ENCODE results near the gene KRT32. TPM values are rescaled to one million over a fixed set of nuclear protein-coding genes. Genes with fewer than 3 reads are reported as not detected.

Gene KRT32
- total and polyA plus RNA-seq, 7 donors, result 0.12 to 0.31 (median 0.15) TPM; not detected in 4

DNA sequence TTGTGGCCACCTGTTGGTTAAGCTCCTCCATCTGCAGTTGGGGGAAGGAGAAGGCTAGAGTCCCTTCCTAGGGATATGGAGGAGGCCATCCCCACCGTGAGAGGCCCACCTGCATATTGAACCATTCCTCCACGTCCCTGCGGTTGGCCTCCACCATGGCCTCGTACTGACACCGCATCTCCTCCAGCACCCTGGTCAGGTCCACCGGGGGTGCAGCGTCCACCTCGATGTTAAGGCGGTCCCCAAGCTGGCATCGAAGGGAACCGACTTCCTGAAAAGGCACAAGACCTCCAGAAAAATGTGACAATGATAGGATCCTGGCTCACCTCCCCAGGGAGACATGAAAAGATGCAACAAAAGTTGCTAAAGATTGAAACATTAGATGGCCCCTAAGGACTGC is 3.0 kb downstream of the KRT32 start:
- DNase-seq (no peak), ATAC-seq (no peak)
- Histone ChIP-seq H3K27ac (no peak overlapping the region), H3K4me3 (no peak overlapping the region), H3K4me1 (no peaks in the 10 kb centered on the region), H3K36me3 (ENCODE audit: insufficient read depth in 1 of 2, low read depth in 1 of 2) (no peaks in the 10 kb centered on the region), H3K27me3 (ENCODE audit: insufficient read depth in 3 of 3, low read length in 2 of 3) (peaks cover 0 to 3% (median 2%) of the 10 kb centered on the region in 3 donors), H3K9me3 (no peaks in the 10 kb centered on the region)
- intact Hi-C loops (cut with DNase I), result no loop called here
- TF ChIP-seq, protein P1, sequence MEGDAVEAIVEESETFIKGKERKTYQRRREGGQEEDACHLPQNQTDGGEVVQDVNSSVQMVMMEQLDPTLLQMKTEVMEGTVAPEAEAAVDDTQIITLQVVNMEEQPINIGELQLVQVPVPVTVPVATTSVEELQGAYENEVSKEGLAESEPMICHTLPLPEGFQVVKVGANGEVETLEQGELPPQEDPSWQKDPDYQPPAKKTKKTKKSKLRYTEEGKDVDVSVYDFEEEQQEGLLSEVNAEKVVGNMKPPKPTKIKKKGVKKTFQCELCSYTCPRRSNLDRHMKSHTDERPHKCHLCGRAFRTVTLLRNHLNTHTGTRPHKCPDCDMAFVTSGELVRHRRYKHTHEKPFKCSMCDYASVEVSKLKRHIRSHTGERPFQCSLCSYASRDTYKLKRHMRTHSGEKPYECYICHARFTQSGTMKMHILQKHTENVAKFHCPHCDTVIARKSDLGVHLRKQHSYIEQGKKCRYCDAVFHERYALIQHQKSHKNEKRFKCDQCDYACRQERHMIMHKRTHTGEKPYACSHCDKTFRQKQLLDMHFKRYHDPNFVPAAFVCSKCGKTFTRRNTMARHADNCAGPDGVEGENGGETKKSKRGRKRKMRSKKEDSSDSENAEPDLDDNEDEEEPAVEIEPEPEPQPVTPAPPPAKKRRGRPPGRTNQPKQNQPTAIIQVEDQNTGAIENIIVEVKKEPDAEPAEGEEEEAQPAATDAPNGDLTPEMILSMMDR (IDR thresholded peaks at IDR 0.05), result no peak
- 82 to 85% (median 82%) methylated on average over 11 of the region's 11 CpGs for WGBS, 3 donors

DNA sequence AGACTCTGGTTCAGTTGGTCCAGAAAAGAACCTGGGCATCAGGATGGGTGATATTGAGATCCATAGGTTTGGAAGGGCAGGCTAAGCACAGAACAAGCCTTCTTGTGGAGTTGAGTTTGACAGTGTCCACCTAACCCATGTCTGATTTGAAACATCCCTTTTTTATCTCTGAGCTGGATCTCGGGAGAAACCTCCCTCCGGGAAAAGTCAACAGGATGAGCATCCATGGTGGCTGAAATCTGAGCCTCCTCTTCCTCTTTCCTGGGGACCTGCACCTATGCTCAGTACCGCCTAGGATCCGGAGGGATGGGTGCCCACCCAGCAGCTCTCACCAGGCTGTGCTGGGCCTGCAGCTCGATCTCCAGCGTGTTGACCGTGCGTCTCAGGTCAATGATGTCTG is 3.4 kb downstream of the KRT32 start:
- no peak for ATAC-seq
- intact Hi-C loops (cut with DNase I), result no loop called here

DNA sequence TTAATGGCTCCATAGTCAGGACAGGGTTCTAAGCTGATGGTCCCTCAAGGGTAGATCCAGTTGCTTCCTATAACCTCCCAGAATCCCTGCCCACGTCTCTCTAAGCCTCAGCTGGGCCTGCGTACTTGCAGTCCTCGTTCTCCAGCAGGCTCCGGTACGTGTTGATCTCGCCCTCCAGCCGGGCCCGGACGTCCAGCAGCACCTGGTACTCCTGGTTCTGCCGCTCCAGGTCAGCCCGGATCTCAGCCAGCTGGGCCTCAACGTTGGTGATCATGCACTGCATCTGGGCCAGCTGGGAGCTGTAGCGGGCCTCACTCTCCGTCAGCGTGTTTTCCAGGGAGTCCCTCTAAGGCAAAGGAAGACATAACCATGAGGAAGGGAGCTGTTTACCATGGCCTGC is 4.5 kb downstream of the KRT32 start:
- DNase-seq (no peak), ATAC-seq (no peak)
- 68 to 83% (median 72%) methylated on average over 15 of the region's 15 CpGs for WGBS, 3 donors
- no peak overlapping the region for H3K27ac ChIP-seq
- no peaks in the 10 kb centered on the region for H3K36me3 ChIP-seq (ENCODE audit: insufficient read depth in 1 of 2, low read depth in 1 of 2)
- no peak overlapping the region for H3K4me3 ChIP-seq
- H3K4me1 ChIP-seq, result no peaks in the 10 kb centered on the region
- peaks cover 0 to 3% (median 2%) of the 10 kb centered on the region in 3 donors for H3K27me3 ChIP-seq (ENCODE audit: insufficient read depth in 3 of 3, low read length in 2 of 3)
- intact Hi-C loops (cut with DNase I), result no loop called here
- TF ChIP-seq, protein P1 (IDR thresholded peaks at IDR 0.05), result no peak
- H3K9me3 ChIP-seq, result no peaks in the 10 kb centered on the region

More for the DNA sequence above, 3.4 kb downstream of the KRT32 start:
- TF ChIP-seq, protein P1 (IDR thresholded peaks at IDR 0.05), result no peak
- Histone ChIP-seq H3K4me3 (no peak overlapping the region), H3K27ac (no peak overlapping the region), H3K4me1 (no peaks in the 10 kb centered on the region), H3K36me3 (ENCODE audit: insufficient read depth in 1 of 2, low read depth in 1 of 2) (no peaks in the 10 kb centered on the region), H3K27me3 (ENCODE audit: insufficient read depth in 3 of 3, low read length in 2 of 3) (peaks cover 0 to 3% (median 2%) of the 10 kb centered on the region in 3 donors), H3K9me3 (no peaks in the 10 kb centered on the region)
- 88 to 93% (median 90%) methylated on average over 8 of the region's 8 CpGs for WGBS, 3 donors
- no peak for DNase-seq

DNA sequence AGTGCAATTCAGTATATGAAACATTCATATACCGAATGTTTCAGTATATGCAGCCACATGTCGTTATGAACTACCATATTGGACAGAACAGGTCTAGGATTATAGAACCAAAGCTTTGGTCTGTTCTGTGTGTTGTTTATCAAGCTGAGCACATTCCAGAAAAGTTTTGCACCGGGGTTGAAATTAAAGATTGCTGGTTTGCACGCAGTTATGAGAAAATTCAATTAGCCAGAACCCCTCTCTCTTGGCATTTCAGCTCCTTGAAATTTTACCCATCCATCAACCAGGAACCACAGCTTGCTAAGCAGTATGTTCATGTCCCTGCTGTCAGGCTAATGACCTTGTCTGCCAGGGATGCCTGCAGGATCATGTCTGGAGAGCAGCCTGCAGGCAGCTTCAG is 9.5 kb downstream of the KRT32 start:
- H3K9me3 ChIP-seq, result no peaks in the 10 kb centered on the region
- H3K27me3 ChIP-seq (ENCODE audit: insufficient read depth in 3 of 3, low read length in 2 of 3), result peaks cover 0 to 2% (median 0%) of the 10 kb centered on the region in 3 donors
- no peaks in the 10 kb centered on the region for H3K4me1 ChIP-seq
- DNase-seq (no peak), ATAC-seq (no peak)
- intact Hi-C loops (cut with DNase I), result no loop called here
- TF ChIP-seq, protein P1 (IDR thresholded peaks at IDR 0.05), result no peak
- 58 to 78% (median 71%) methylated on average over 4 of the region's 4 CpGs for WGBS, 3 donors
- no peaks in the 10 kb centered on the region for H3K36me3 ChIP-seq (ENCODE audit: insufficient read depth in 1 of 2, low read depth in 1 of 2)
- H3K27ac ChIP-seq, result no peak overlapping the region
- no peak overlapping the region for H3K4me3 ChIP-seq

DNA sequence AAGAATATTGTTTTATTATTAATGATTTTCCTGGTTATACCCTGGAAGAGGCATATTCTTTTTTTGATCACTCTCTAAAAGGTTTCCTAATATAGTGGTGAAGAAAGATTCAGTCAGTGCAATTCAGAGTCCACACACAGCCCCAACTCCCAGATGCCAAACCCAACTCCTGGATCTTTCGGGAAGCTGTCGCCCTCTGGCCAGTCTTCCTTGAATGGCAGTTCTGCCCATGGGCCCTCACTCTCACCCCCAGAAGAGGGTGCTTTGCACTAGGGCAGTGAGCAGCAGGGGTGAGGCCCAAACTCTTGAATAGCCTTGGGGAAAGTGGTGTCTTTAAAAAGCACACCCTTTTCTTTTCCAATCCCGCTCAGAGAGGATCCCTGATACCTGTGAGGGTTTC is 11.0 kb downstream of the KRT32 start:
- Histone ChIP-seq H3K27ac (no peak overlapping the region), H3K4me1 (no peaks in the 10 kb centered on the region), H3K36me3 (ENCODE audit: insufficient read depth in 1 of 2, low read depth in 1 of 2) (no peaks in the 10 kb centered on the region), H3K4me3 (no peak overlapping the region), H3K27me3 (ENCODE audit: insufficient read depth in 3 of 3, low read length in 2 of 3) (peaks cover 0 to 2% (median 0%) of the 10 kb centered on the region in 3 donors), H3K9me3 (no peaks in the 10 kb centered on the region)
- DNase-seq (no peak), ATAC-seq (no peak)
- intact Hi-C loops (cut with DNase I), result no loop called here
- TF ChIP-seq, protein P1 (IDR thresholded peaks at IDR 0.05), result no peak
- 74 to 83% (median 81%) methylated on average over 3 of the region's 3 CpGs for WGBS, 3 donors

Data from psoas muscle (tissue), 8 donors.